Fibroblast of mammary gland (primary cell): ENCODE data around the gene NPBWR2.

Experiments
- DNase-seq: peaks from one replicate; pipeline ENCODE4 v3.0.0-alpha.2; 2010; ENCODE audit warnings: low read depth
- H3K4me3 ChIP-seq: 2 replicates; pipeline ENCODE4 v1.5.1; 2011; ENCODE audit warnings: low read depth, mild to moderate bottlenecking, low read length, moderate library complexity; ENCODE audit not compliant: control insufficient read depth
- CTCF ChIP-seq: conservative IDR thresholded peaks from 2 replicates; pipeline ENCODE4 v1.5.1; 2011; ENCODE audit warnings: low read depth, low read length, inconsistent platforms; ENCODE audit not compliant: control insufficient read depth, insufficient read depth

Gene NPBWR2

GRCh38 chr20:64081624-64081964 lies 25.8 kb downstream of the NPBWR2 start:
- TF ChIP-seq CTCF = no peak
- DNase-seq = no peak
- no peak overlapping the region for H3K4me3 ChIP-seq

- TF ChIP-seq CTCF = no peak
- no peak for DNase-seq
- H3K4me3 ChIP-seq = no peak overlapping the region
Observed at GRCh38 chr20:64080813-64081623, 26.3 kb downstream of the NPBWR2 start.

- DNase-seq = no peak
- peak within 1 kb of the TSS; percentile 61 for H3K4me3 ChIP-seq
- no peak for TF ChIP-seq CTCF
Observed at GRCh38 chr20:64080013-64080812, 27.2 kb downstream of the NPBWR2 start, which contains the start of gene OPRL1. TSS of gene OPRL1 (plus strand) at chr20:64080082. CDS start at chr20:64092721, 12,639 bp downstream.

- TF ChIP-seq CTCF = no peak
- peak within 1 kb of the TSS; percentile 61 for H3K4me3 ChIP-seq
- peak; percentile 44 for DNase-seq
Observed at GRCh38 chr20:64079273-64080012, 27.9 kb downstream of the NPBWR2 start, which contains the start of gene RGS19. TSS of gene RGS19 (minus strand) at chr20:64079518. CDS start at chr20:64076886, 2,632 bp downstream.

GRCh38 chr20:64078934-64079272 lies 28.5 kb downstream of the NPBWR2 start:
- no peak for TF ChIP-seq CTCF
- DNase-seq = no peak
- H3K4me3 ChIP-seq = peak overlapping the region; percentile 61

GRCh38 chr20:64077876-64078551 lies 29.4 kb downstream of the NPBWR2 start:
- no peak overlapping the region for H3K4me3 ChIP-seq
- no peak for DNase-seq
- TF ChIP-seq CTCF = no peak
